SK-N-SH (cell line): ENCODE measurements around the gene LMTK2.

ENCODE experiments used
- EP300 ChIP-seq, 2 experiments: IDR thresholded peaks; 2 replicates each; pipeline versions ENCODE4 v1.4.0 to v1.6.1; 2012; ENCODE audit warnings: borderline replicate concordance in 1 of 2, low read depth in 1 of 2, low read length in 1 of 2
- GATA2 ChIP-seq: sonication (generic); formaldehyde crosslinking; IDR thresholded peaks from 2 replicates; pipeline ENCODE4 v1.5.0; 2020; ENCODE audit warnings: mild to moderate bottlenecking, missing genetic modification reagents
- TCF12 ChIP-seq: IDR thresholded peaks from 2 replicates; pipeline ENCODE4 v1.4.0; 2012
- TF ChIP-seq, protein P1 (sequence below): fragments of 200-600 bp; sonication (generic); IDR thresholded peaks from 2 replicates; pipeline ENCODE4 v1.6.1; 2017; ENCODE audit warnings: antibody characterized with exemption, mild to moderate bottlenecking, moderate library complexity

DNA sequence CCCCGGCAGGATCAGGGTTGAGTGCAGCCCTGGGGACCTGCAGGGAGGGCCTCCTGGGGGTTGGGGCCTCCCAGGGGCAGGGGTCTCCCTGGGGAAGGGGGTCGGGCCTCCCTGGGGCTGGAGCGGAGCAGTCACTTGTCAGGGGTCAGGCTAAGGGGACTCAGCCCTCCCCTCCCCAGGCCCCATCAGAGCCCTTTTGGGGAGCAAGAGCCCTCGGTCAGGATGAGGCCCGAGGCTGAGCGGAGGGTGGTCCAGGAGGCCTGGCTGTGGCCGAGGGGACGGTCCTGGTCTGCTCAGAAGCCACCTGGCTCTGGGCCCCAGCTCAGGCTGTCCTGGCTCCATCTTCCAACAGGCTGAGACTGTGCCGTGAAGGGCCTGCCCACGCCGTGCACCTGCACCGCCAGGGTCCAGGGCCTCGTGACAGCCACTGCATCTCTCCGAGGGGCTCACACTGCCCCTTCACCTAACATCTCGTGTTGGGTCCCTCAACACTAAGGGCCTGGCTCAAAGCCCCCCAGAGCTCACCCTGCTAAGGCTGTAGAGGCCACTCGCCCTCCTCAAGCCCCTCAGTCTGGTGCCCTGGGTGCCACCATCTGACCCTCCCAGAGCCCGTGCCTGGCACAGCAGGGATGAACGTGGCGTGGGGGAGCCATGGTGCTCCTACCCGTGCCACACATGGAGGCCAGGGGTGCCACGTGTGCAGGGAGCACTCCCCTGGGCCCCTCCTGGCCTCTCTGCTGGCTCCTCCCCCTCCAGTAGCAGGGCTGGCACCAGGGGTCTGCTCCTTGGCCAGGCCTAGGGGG is 117.4 kb downstream of the LMTK2 start:
- TF ChIP-seq TCF12 (no peak), EP300 (IDR thresholded peaks at IDR 0.05; ENCODE audit: borderline replicate concordance in 1 of 2, low read depth in 1 of 2, low read length in 1 of 2) (no peak), GATA2 (CRISPR knock-in tag) (no peak)
- TF ChIP-seq, protein P1, sequence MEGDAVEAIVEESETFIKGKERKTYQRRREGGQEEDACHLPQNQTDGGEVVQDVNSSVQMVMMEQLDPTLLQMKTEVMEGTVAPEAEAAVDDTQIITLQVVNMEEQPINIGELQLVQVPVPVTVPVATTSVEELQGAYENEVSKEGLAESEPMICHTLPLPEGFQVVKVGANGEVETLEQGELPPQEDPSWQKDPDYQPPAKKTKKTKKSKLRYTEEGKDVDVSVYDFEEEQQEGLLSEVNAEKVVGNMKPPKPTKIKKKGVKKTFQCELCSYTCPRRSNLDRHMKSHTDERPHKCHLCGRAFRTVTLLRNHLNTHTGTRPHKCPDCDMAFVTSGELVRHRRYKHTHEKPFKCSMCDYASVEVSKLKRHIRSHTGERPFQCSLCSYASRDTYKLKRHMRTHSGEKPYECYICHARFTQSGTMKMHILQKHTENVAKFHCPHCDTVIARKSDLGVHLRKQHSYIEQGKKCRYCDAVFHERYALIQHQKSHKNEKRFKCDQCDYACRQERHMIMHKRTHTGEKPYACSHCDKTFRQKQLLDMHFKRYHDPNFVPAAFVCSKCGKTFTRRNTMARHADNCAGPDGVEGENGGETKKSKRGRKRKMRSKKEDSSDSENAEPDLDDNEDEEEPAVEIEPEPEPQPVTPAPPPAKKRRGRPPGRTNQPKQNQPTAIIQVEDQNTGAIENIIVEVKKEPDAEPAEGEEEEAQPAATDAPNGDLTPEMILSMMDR: no peak
